ENCODE data around the gene MAP3K14.

The MAP3K14 gene

GRCh38 chr17:45282683-45283644, 33.9 kb downstream of the MAP3K14 start:
- DNase-seq (ENCODE audit: low spot score), result no peak

GRCh38 chr17:45279898-45280297, 36.9 kb downstream of the MAP3K14 start:
- no peak for DNase-seq (ENCODE audit: low spot score)

- DNase-seq (ENCODE audit: low spot score), result no peak
These were observed 38.8 kb downstream of the MAP3K14 start for GRCh38 chr17:45277992-45278391.

- DNase-seq (ENCODE audit: low spot score), result peak; percentile 83
These were observed 39.5 kb downstream of the MAP3K14 start for GRCh38 chr17:45277216-45277849.

- no peak for DNase-seq (ENCODE audit: low spot score)
These were observed 40.8 kb downstream of the MAP3K14 start for GRCh38 chr17:45276031-45276430.

GRCh38 chr17:45274033-45274432, 42.8 kb downstream of the MAP3K14 start:
- DNase-seq (ENCODE audit: low spot score), result no peak

GRCh38 chr17:45273551-45273957, 43.3 kb downstream of the MAP3K14 start:
- no peak for DNase-seq (ENCODE audit: low spot score)

GRCh38 chr17:45271603-45272002, 45.2 kb downstream of the MAP3K14 start:
- DNase-seq (ENCODE audit: low spot score), result no peak

GRCh38 chr17:45270828-45271418, 45.9 kb downstream of the MAP3K14 start:
- no peak for DNase-seq (ENCODE audit: low spot score)

GRCh38 chr17:45269912-45270311, 46.9 kb downstream of the MAP3K14 start:
- no peak for DNase-seq (ENCODE audit: low spot score)

- DNase-seq (ENCODE audit: low spot score), result no peak
These were observed 49.3 kb downstream of the MAP3K14 start for GRCh38 chr17:45267436-45268055.

GRCh38 chr17:45266372-45266926, 50.4 kb downstream of the MAP3K14 start:
- no peak for DNase-seq (ENCODE audit: low spot score)

GRCh38 chr17:45265821-45266220, 51.0 kb downstream of the MAP3K14 start:
- peak; percentile 31 for DNase-seq (ENCODE audit: low spot score)

GRCh38 chr17:45264988-45265387, 51.8 kb downstream of the MAP3K14 start:
- no peak for DNase-seq (ENCODE audit: low spot score)

- DNase-seq (ENCODE audit: low spot score), result no peak
These were observed 52.4 kb downstream of the MAP3K14 start for GRCh38 chr17:45264430-45264829.

- DNase-seq (ENCODE audit: low spot score), result no peak
These were observed 53.4 kb downstream of the MAP3K14 start for GRCh38 chr17:45263477-45263860.

GRCh38 chr17:45262516-45263476, 54.0 kb downstream of the MAP3K14 start:
- no peak for DNase-seq (ENCODE audit: low spot score)

GRCh38 chr17:45261577-45262515, 55.0 kb downstream of the MAP3K14 start, which contains the start of gene SPATA32:
Gene SPATA32 (minus strand): TSS chr17:45262094. CDS start chr17:45262016, 78 bp downstream.
- DNase-seq (ENCODE audit: low spot score), result no peak

- no peak for DNase-seq (ENCODE audit: low spot score)
These were observed 56.5 kb downstream of the MAP3K14 start for GRCh38 chr17:45260204-45260783.

All from SW480 (cell line).